Bronchus fibroblast of lung (primary cell): Measurements from ENCODE around the gene NUDT10. TPM values are rescaled to one million over a fixed set of nuclear protein-coding genes. Genes with fewer than 3 reads are reported as not detected.

Experiments used
- total RNA-seq: library from RNA; depleted of rRNA; stranded (reverse); fragments of >200 nt; gene quantifications from 2 replicates; pipeline ENCODE4 v1.2.3, GENCODE V29; 2015

The NUDT10 gene
- 4.2 and 5.5 TPM in 2 replicates for total RNA-seq

DNA sequence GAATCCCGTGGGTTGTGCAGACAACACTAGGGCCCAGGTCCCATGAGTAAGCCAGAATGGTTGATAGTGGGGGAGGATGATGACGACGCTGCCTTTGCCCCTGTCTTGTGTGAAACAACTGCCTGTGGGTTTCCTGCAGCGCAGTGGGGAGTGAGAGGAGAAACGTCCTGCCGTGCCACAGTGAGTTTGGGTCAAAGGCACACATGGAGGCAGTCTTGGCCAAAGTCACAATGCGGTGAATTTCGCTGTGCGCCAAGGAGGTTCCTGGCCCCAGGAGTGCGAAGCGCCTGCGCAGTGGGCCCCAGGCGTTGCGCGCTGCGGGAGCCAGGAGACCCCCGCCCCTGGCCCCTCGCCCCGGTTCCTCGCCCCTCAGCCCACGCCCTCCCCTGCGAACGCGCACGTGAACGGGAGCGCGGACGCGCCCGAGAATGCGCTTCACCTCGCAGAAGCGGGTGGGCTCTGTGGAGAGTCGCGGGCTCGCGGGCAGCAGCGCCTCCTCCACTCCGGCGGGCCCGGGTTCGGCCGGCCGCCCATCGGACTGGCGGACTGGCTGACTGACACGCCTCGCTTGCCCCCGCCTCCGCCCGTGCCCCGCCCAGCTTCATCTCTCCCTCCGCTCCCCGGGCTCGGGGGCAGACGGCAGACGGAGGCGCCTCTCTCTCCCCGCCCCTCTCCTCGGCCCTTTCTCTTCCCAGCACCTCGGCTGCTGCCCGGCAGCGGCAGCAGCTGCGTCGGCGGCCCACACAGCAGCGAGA, at the start of gene NUDT10:
NUDT10 (plus strand) TSS at position 635 of the 755 bp plus-strand sequence. CDS start 144 bp downstream, outside the sequence.

Other genes starting within 250 kb of the NUDT10 start
- gene NUDT11, start 163.8 kb downstream of the NUDT10 start, total RNA-seq = 8.8 and 10.4 TPM in 2 replicates